ENCODE data around the gene WDR37.
A peak's percentile ranks its signal among the peaks of the same experiment; 100 is the strongest.

The WDR37 gene

GRCh38 chr10:1056326-1057105 is at the start of gene WDR37 (continued):
- TF ChIP-seq ATF2 (tag by site-specific recombination; IDR thresholded peaks at IDR 0.05; ENCODE audit: low read depth) = no peak
- TF ChIP-seq INSM2 (tag by site-specific recombination; IDR thresholded peaks at IDR 0.05) = no peak; the same call in 1 of the 2 replicates
- TF ChIP-seq ZNF629 (tag by site-specific recombination; IDR thresholded peaks at IDR 0.05) = peak; percentile 70
- peak; percentile 98 for TF ChIP-seq ZBTB44 (tag by site-specific recombination; IDR thresholded peaks at IDR 0.05)
- TF ChIP-seq ZNF639 (tag by site-specific recombination; IDR thresholded peaks at IDR 0.05) = no peak
- peak; percentile 92 for TF ChIP-seq ZBTB10 (tag by site-specific recombination; IDR thresholded peaks at IDR 0.05)
- TF ChIP-seq MYNN (tag by site-specific recombination; IDR thresholded peaks at IDR 0.05; ENCODE audit: borderline replicate concordance) = no peak
- no peak for TF ChIP-seq ZNF26 (tag by site-specific recombination; IDR thresholded peaks at IDR 0.05)
- TF ChIP-seq PRDM2 (tag by site-specific recombination; IDR thresholded peaks at IDR 0.05; ENCODE audit: borderline replicate concordance) = no peak
- no peak for TF ChIP-seq ZFP37 (tag by site-specific recombination; IDR thresholded peaks at IDR 0.05)
- peak; percentile 89; the same call in 1 of the 2 replicates for TF ChIP-seq ZNF223 (tag by site-specific recombination; IDR thresholded peaks at IDR 0.05)
- no peak for TF ChIP-seq ZNF747 (tag by site-specific recombination; IDR thresholded peaks at IDR 0.05)
- no peak for TF ChIP-seq ZNF544 (tag by site-specific recombination; IDR thresholded peaks at IDR 0.05)
- TF ChIP-seq ZSCAN30 (tag by site-specific recombination; IDR thresholded peaks at IDR 0.05) = 0 out of 2 replicates have a peak, but pooled peaks have one; percentile 62
- no peak; the same call in 1 of the 2 replicates for TF ChIP-seq WT1 (tag by site-specific recombination; IDR thresholded peaks at IDR 0.05)
- no peak for TF ChIP-seq ZNF274 (IDR thresholded peaks at IDR 0.05; ENCODE audit: low read length)
- no peak for TF ChIP-seq ZNF274 (tag by site-specific recombination; IDR thresholded peaks at IDR 0.05; ENCODE audit: borderline replicate concordance)
- no peak for TF ChIP-seq ZNF132 (tag by site-specific recombination; IDR thresholded peaks at IDR 0.05; ENCODE audit: borderline replicate concordance)
- TF ChIP-seq ZNF549 (tag by site-specific recombination; IDR thresholded peaks at IDR 0.05) = no peak
- TF ChIP-seq RBAK (tag by site-specific recombination; IDR thresholded peaks at IDR 0.05) = no peak
- no peak for TF ChIP-seq ZNF571 (tag by site-specific recombination; IDR thresholded peaks at IDR 0.05)
- TF ChIP-seq ZNF610 (tag by site-specific recombination; IDR thresholded peaks at IDR 0.05; ENCODE audit: borderline replicate concordance) = 0 out of 2 replicates have a peak, but pooled peaks have one; percentile 58

Measured in HEK293 (cell line).